ENCODE measurements around the gene C19orf47.
A peak's percentile ranks its signal among the peaks of the same experiment; 100 is the strongest.
"Not testable (repeated sequence)": the region's sequence is repeated elsewhere in the genome, so short reads cannot be mapped to it uniquely, and the experiment has no call there.

Gene C19orf47

DNA sequence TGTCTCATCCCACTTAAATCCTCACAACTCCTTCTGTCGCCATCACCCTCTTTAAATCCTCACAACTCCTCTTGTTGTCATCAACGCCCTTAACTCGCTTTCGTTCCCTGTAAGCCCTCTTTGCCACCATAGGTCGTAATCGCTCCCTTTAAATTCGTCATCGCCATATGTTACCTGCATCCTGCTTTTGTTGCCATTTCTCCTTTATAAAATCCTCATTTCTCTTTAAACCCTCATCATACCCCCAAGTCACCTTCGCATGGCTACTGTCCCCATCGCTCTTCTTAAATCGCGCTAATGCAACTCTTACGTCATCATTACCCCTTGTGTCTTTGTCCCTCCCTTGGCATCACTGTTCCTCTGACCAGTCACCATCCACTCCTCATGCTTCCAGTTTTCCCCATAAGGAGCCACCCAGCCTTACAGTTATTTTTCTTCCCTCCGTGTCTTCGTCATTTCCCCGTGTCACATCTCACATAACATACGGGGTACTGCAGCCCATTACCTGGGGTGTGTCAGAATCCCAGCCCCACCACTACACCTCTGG is 837 bp upstream of the C19orf47 start:
- DNase-seq (ENCODE audit: low spot score), result peak; percentile 7

DNA sequence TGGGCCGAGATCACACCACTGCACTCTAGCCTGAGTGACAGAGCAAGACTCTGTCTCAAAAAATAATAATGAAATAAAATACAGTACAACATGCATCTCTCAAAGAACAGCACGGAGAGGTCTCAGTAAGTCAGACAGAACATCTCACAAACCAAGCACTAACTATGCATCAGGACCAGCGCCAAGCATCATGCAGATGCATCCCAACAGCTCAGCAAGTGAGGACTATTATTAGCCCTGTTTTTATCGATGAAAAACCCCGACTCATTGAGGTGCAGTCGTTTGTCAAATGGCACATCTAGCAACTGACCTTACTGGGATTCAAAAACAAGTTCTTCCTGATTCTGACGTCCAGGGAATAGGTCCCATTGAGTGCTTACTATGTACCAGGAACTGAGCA is 3.8 kb downstream of the C19orf47 start:
- no peak for DNase-seq (ENCODE audit: low spot score)

DNA sequence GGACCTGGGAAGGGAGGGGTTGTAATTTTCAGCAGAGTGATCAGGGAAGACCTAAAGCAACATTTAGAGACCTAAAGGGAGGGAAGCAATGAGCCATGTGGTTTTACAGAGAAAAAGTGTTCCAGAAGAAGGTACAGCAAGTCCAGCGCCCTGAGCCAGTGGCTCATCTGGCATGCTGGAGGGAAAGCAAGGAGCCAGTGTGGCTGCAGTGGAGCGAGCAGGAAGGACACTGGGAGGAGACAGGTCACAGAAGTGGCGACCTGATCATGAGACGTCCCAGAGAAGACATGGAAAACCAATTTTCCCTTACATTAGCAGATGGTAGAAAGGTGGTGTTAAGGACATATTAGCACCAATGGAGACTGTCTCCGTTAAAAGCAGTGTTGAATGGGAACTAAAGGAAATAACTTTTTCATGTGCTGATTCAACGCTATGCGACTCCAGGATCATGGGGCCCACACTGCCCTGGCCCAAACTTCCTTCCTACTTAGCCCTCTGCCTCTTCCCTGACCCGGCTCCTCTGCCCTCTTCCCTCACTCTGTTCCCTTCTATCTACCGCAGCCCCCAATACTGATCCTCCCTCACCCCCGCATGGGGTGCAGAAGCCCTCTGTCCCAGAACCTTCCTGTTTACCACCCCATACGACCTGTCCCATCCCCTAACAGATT is 5.4 kb downstream of the C19orf47 start:
- DNase-seq (ENCODE audit: low spot score), result no peak

DNA sequence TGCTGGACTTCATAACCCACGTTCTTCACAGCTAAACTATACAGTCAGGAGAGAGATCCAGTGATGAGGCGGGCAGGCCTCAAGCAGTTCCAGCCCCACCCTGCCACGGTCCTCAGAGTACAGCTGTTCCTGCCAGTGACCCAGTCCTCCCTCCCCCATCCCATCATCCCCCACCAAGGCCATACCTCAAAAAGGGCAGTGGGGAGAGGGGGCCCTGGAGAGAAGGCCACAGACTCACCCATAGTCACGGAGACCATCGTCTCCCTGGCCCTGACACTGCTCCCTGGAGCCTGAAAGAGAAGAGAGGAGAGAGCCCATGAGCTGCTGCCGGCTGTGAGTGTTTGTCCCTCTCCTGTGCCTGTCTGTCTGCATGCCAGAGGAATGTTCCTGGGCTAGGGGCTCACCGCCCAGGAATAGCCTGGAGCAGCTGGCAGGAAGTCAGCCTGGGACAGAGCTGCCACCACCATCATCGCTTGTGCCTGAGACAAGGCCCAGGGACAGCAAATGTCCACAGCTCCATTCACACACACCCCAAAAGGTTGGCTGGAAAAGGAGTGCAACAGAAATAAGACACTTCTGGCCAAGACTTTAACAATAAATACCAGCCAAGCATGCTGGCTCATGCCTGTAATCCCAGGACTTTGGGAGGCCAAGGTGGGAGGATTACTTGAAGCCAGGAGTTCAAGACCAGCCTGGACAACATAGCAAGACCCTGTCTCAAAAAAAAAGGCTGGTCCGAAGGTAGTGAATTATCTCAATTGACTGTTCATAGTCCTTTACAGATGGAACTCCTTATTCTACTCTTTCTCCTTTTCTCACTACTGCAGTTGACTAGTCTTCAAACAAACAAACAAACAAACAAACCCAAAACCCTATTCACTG is 6.4 kb downstream of the C19orf47 start:
- no peak for DNase-seq (ENCODE audit: low spot score)

DNA sequence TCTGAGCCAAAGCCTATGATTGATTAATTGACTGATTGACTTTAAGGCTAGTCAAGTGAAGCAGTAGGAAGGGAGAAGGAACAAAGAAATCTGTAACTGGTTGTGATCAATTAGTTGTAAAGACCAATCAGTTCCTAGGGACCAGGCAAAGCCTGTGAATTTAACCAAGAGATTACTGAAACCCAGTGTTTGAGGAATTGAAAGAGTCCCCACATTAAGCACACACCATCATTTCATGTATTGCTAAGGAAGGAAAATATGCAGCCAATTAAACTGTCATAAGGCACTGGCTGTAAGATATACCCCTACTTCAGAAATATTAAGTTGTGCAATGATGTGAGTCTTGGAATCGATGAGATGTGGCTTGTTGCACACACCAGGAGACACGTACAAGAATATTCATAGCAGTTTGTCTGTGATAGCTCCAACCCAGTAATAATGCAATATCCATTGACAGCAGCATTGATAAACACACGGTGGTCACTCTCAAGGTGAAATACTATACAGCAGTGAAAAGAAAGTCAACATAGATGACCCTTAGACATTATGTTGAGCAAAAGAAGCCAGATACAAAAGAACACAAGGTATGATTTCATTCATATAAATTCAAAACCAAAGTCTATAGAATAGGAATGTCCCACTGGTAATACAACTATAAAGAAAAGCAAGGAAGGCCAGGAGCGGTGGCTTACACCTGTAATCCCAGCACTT is 9.0 kb downstream of the C19orf47 start:
- DNase-seq (ENCODE audit: low spot score), result no peak

DNA sequence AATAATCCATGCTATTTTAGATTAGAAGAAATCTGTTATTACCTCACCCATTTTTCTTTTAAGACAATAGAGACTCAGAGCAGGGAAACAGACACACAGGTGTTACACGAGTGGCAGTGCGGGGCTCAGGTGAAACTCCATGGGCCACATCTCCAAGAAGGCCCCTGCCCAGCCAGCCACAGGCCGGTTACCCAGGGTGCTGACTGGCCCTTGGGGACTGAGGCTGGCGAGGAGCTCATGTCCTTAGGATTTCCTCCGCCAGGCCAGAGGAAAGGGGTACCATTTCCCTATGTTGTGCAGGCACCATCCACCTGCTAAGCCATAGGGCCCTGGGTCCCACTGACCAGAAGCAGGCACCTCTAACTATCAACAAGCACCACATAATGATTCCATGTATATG is 10.6 kb downstream of the C19orf47 start:
- DNase-seq (ENCODE audit: low spot score), result no peak

DNA sequence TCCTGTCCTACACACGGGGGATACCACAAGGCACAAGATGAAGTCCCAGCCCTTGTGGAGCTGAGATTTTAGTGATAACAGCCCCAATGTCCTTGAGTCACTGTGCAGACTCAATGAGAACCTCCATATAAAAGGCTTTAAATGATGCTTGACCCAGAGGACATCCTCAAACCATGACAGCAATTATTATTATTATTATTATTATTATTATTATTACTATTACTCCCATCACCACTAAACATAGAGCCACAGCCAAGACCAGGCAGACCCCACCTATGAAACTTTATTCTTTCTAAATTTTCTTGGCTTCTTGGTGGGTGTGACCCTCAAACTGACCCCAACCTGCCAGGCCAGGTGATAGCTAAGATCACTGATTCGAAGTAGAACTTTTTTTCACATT is 11.1 kb downstream of the C19orf47 start:
- no peak for DNase-seq (ENCODE audit: low spot score)

DNA sequence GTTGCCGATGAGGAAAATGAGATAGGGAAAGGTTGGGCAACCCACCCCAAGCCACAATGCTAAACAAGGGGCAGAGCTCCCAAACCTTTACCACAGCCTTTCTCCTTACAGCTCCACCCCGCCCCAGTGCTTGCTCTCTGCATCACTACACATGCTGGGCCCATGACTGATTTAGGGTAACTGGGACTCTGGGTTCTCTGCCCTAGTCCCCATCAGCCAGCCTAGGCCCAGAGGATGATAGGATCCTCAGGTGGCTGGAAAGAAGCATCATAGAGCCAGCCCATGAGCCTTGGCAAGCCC is 11.6 kb downstream of the C19orf47 start:
- DNase-seq (ENCODE audit: low spot score), result no peak

DNA sequence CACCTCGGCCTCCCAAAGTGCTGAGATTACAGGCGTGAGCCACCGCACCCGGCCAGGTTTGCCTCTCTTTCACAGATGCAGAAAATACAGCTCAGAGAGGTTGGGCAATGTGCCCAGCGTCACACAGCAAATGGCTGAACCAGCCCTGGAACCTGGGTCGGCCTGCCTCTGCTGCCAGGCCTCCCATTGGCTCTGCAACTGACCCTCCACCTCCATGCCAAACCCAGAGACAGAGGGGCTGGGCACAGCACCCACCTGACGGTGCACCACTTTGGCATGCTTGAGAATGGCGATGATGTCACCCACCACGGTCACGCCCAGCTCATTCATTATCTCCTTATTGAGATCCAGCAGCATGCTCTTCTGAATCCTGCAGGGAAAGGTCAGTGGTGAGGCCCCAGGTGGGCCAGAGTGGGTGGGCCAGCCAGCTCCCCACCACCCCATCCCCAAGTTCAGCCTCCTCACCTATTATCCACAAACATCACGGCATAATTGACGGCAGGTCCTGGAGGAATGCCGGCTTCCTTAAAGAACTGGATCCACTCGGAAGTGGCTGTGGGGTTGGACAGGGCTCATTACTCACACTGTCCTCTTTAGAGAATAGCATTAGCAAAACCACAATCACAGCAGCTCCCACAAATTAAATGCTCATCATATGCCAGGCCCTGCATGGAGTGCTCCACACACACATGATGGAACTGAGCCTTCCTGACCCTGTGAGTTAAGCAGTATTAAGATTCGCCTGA is 12.2 kb downstream of the C19orf47 start:
- no peak for DNase-seq (ENCODE audit: low spot score)

DNA sequence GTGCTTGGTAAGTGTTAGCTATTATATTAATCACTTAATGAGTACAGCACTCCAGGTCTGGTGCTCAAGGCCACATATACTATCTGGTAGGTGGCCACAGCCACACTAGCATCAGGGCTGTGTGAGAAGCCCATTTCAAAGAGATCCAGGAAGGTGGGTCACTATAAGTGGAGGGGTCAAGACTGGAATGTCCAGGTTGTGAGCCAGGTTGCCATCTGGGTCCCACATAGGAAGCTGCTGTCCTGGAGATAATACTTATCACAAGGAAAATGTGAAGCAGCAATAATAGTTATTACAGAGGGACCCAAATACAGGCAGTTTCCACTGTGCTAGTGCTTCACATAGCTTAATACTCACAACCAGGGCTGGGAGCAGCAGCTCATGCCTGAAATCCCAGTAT is 13.1 kb downstream of the C19orf47 start:
- DNase-seq (ENCODE audit: low spot score), result no peak

DNA sequence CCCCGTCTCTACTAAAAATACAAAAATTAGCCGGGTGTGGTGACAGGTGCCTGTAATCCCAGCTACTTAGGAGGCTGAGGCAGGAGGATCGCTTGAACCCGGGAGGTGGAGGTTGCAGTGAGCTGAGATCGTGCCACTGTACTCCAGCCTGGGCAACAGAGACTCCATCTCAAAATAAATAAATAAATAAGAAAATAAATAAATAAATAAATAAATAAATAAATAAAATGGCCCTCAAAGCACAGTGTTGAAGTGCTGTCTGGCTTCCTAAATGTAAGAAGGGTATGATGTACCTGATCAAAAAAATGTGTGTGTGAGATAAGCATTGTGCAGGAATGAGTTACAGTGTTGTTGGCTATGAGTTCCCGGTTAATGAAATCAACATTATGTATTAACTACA is 15.1 kb downstream of the C19orf47 start:
- DNase-seq (ENCODE audit: low spot score), result not testable (repeated sequence)

DNA sequence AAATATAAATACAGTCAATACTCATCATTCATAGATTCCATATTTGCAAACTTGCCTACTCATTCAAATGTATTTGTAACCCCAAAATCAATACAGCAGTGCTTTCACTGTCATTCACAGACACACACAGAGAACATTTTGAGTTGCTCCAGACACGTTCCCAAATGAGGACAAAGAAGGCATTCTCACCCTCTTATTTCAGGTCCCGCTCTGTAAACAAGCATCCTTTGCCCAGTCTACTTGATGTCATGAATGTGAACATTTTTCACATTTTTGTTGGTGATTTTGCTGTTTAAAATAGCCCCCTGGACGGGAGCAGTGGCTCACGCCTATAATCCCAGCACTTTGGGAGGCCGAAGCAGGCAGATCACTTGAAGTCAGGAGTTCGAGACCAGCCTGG is 15.5 kb downstream of the C19orf47 start:
- DNase-seq (ENCODE audit: low spot score), result no peak

DNA sequence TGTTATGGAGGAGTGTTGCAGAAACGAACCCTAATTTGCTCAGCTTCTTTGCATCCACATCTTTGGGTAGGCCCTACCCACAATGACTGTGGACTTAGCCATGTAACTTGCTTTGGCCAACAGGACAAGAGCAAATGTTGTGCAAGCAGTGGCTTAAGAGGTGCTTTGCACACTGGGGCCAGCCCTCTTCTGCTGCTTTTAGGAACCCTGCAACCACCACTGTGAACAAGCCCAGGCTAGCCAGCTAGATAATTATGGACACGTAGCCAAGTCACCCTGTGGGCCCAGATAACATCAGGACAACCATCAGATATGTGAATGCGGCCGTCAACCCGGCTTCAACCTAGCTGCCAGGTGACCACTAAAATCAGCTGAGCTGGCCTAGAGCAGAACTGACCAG is 17.1 kb downstream of the C19orf47 start:
- no peak for DNase-seq (ENCODE audit: low spot score)

DNA sequence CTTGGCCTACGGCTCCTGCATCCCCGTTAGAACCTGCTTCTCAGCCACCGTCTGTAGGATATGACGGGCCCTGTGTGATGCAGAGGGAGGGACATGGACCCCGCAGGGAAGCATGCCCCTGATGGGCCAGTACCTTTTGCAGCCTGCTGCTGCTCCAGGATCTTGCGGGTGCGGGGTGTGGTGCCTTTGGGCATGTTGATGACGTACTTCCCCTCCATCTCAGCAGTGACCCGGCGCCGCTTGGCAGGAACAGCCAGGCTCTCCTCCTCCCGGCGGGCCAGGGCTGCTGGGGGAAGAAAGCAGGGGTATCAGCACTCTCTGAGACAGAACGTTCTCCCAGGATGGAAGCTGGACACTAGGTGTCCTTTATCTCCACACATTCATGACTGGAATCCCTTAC is 22.0 kb downstream of the C19orf47 start:
- DNase-seq (ENCODE audit: low spot score), result no peak

DNA sequence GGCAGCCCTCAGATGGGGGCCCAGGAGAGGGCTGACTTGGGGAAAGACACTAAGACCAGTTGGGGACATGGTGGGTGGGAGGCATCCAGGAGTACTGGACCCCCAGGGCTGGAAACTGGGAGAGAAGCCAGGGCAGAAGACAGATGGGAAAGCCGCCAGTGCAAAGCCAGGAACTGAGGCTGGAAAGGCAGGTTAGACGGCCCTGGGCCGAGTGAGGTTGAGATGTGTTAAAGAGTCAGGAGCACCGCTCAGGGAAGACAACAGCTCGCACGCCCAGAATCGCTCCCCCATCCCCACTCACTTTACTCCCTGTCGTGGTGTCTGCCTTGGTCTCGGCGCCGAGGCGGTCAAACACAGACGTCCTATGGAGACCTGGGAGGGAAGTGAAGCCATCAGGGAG is 24.5 kb downstream of the C19orf47 start:
- DNase-seq (ENCODE audit: low spot score), result no peak

DNA sequence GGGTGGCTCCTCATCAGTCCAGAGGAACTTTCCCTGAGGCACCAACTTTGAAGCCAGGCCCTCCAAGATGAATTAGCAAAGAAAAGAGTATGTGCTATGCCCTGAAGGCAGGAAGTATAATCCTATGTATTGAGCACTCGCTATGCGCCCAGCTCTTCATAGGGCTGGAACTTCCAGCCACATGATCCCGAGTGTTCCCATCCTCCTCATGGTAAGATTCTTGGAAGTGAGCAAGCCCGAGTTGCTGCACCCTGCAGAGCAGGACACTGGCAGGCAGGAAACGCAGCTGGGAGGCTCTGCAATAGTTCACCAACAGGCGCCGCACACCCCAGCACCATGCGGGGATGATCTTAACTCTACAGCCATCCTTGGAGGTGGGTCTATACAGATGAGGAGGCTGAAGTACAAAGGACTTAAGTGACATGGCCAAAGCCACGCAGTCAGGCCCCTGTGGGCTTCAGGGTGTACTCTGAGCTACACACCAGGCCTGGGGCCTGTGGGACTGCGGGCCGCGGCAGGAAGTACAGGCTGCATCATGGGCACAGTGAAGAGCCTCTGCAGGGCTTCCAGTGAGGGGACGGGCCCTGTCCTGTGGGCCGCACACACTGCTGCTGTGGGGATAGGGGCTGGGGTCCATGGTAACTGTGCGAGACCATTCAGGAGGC is 25.1 kb downstream of the C19orf47 start:
- no peak for DNase-seq (ENCODE audit: low spot score)

DNA sequence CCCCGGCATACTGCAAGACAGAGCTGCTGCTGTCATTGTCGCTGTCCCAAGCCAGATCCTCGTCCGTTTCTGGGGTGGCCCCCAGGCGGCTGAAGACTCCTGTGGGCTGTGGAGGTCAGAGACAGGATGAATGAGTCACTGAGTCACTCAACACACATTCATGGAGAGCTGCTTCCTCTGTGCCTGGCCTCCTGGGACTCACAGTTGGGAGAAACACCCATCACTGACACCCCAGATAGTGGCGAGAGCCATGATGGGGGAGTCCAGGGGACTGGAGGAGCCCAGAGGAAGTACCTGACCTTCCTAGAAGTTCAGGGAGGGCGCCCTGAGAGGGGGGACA is 26.0 kb downstream of the C19orf47 start:
- DNase-seq (ENCODE audit: low spot score), result no peak

DNA sequence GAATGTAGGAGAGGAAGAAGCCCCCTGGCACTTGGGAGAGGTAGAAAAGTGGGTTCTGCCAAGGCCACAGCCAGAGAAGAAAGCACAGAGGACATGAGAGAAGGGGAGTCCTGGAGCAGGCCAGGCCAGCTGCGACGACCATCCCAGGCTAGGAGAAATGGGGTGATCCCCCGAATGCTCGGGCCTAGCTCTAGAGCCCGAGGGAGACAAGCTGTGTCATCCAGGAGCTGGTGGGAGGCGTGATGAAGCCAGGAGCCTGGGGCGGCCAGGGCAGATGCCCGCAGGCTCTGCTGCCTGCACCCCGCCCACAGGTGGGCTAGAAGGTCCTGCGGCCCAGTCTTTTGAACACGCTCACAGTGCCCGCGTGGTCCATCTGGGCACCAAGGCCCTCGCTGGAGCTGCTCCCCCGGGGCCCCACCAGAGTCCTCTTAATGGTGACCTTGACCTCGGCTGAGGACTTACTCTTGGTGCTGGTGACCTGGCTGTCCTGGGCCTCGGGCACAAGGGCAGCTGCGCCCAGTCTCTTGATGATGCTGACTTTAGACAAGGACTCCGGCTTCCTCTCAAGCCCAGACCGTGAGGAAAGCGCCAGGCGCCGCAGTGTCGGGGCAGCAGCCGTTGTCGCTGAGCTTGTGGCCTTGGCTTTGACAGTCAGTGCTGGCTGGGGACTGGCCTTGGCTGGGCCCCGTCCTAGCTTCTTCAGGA is 26.5 kb downstream of the C19orf47 start:
- DNase-seq (ENCODE audit: low spot score), result no peak

DNA sequence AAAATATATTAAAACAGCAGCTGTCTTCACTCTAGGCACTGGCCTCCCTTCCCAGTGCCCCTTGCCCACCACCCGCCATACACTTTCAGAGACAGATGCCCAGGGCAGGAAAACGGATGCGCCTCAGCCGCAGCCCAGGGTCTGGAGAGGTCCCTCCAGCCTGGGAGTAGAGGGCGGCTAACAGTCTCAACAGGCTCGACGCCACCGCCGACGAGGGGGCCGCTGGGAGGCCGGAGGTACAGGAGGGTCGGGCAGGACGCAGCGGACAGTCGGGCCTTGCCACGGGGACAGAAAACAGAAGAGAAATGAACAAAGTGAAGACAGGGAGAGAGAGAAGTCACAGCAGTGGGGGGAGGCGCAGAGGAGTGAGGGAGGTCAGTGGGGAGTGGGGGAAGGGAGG is 27.1 kb downstream of the C19orf47 start:
- DNase-seq (ENCODE audit: low spot score), result no peak

DNA sequence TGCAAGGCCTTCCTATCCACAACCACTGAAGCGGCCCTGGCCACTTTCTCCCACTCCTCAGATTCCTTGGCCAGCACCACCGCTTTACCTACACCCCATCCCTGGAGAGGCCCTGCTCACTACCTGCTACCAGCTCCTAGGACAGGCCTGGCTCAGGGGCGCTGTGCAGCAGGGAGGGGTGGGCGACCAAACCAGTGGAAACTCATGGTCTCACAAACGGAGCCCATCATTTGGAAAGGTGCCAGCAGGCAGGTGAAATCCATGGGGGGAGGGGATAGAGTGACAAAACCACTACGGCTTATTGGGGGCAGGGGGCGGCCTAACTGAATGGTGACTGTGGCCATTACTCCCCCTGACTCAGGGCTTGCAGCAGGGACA is 27.6 kb downstream of the C19orf47 start:
- DNase-seq (ENCODE audit: low spot score), result no peak

DNA sequence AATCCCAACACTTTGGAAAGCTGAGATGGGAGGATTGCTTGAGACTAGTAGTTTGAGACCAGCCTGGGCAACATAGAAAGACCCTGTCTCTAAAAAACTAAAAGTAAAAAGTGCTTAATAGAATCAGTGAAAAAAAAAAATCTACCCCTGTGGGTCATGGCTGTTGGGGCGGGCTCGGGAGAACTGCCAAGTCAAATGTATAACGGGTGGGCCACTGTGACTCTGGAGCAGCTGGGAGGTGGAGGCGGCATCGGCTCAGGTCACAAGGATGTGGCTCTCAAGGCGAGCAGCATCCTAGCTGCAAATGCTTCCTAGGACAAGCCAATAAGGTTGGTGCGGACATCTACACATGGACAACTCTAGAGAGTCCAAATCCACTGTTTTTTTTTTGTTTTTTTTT is 30.9 kb downstream of the C19orf47 start:
- DNase-seq (ENCODE audit: low spot score), result no peak

Data from LoVo (cell line).